Measurements from ENCODE around the gene CEMP1. TPM values are rescaled to one million over a fixed set of nuclear protein-coding genes. Genes with fewer than 3 reads are reported as not detected.
"Not testable (repeated sequence)": the region's sequence is repeated elsewhere in the genome, so short reads cannot be mapped to it uniquely, and the experiment has no call there.

The CEMP1 gene
- total and polyA plus RNA-seq, 5 experiments from 2014 or later, result 0.81 to 6.0 (median 2.1) TPM

DNA sequence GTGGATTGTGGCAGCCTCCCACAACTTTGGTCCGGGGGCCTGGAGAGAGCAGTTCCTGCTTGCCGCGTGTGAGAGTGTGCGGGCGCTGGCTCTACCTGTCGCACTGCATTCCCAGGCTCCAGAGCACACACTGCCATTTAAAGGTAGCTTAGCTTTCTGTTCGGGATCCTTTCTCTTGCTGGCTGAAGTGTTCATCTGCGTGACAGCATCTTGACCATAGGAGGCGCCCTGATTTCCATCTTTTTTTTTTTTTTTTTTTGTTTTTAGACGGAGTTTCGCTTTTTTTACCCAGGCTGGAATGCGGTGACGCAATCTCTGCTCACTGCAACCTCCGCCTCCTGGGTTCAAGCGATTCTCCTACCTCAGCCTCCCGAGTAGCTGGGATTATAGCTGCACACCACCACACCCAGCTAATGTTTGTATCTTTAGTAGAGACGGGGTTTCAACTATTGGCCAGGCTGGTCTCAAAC, 20.2 kb upstream of the CEMP1 start:
- H3K27ac Mint-ChIP-seq, result peak overlapping the region in 1 of 10 donors; percentile 27
- H3K4me1 Mint-ChIP-seq, H3K9me3 Mint-ChIP-seq, H3K36me3 Mint-ChIP-seq, ATAC-seq, H3K27me3 Mint-ChIP-seq, DNase-seq: not testable (repeated sequence)
- POLR2A ChIA-PET, result interaction anchor here (0.6 kb wide), 1 partner anchor 351 kb away, joined by 4 read pairs; no protein-coding TSS in a partner anchor
- H3K4me3 Mint-ChIP-seq, result peak overlapping the region in 1 of 10 donors; percentile 6

DNA sequence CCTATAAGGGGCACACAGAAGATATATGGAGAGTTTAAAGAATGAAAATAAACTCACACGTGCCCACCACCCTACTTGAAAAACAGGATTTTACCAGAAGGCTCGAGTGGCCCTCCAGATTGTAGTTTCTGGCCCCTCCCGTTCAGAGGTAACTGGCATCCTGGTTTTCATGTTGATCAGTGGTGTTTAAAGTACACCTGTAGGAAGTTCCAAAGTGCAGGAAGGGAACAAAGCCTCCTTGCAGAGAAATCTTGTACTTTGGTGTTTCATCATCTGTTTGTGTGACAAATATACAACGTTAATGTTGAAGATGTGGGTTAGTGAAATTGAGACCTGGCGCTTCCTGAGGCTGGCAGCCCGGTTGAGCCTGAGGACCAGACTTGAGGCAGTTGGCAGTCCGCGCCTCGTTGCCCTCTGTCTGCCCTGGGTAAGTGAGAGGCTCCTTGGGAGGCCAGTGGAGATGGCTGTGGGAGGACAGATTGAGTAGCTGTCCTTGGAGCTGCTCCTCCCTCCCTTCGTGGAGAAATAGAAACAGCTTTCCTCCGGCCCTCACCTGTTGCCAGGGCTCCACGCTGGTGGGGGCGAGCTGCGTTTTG, 19.2 kb upstream of the CEMP1 start:
- ATAC-seq, H3K9me3 Mint-ChIP-seq, H3K36me3 Mint-ChIP-seq, H3K4me3 Mint-ChIP-seq, H3K27me3 Mint-ChIP-seq, POLR2A ChIA-PET, DNase-seq, H3K27ac Mint-ChIP-seq: not testable (repeated sequence)
- peaks cover 0 to 11% (median 4%) of the 10 kb centered on the region in 4 donors for H3K4me1 Mint-ChIP-seq

DNA sequence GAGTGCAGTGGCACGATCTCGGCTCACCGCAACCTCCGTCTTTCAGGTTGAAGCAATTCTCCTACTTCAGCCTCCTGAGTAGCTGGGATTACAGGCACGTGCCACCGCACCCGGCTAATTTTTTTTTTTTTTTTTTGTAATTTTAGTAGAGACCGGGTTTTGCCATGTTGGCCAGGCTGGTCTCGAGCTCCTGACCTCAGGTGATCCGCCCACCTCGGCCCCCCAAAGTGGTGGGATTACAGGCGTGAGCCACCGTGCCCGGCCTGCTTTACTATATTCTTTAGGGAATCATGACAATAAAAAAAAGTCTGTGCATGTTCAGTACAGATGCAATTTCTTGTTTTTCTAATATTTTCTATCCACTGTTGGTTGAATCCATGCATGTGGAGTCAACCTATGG, 12.6 kb upstream of the CEMP1 start:
- Mint-ChIP-seq H3K36me3 (peaks cover 0 to 21% (median 0%) of the 10 kb centered on the region in 3 donors), H3K4me3 (peak overlapping the region in 2 of 10 donors; percentile 10 to 11)
- ATAC-seq, result not testable (repeated sequence)

DNA sequence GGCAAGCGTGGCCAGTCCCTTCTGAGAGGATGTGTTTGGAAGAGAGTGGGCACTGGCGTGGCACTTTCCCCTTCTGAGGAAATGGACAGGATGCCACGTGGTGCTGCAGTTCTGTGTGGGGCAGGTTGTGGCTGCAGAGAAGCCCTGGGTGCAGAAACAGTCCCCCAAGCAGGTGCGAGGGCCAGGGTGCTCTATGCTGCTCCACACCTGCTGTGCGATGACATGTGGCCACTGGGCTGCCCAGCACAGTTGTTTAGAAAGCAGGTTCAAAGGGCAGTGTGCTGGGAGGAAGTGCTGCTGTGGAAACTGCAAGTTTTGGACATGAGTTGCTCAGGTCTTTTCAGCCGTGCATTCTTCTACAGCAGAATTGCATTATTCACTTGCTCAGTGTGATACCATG, 10.2 kb upstream of the CEMP1 start:
- DNase-seq, POLR2A ChIA-PET, ATAC-seq, H3K9me3 Mint-ChIP-seq, H3K27me3 Mint-ChIP-seq: not testable (repeated sequence)
- Mint-ChIP-seq H3K36me3 (peaks cover 0 to 21% (median 0%) of the 10 kb centered on the region in 3 donors), H3K4me3 (peak overlapping the region in 9 of 10 donors; percentile 25 to 64 (median 56)), H3K4me1 (peaks cover 21 to 66% (median 48%) of the 10 kb centered on the region in 4 donors), H3K27ac (peak overlapping the region in 6 of 10 donors; percentile 22 to 81 (median 68))

More for the DNA sequence above, 12.6 kb upstream of the CEMP1 start:
- peaks cover 19 to 58% (median 41%) of the 10 kb centered on the region in 4 donors for H3K4me1 Mint-ChIP-seq
- POLR2A ChIA-PET, H3K9me3 Mint-ChIP-seq, H3K27ac Mint-ChIP-seq, H3K27me3 Mint-ChIP-seq, DNase-seq: not testable (repeated sequence)

- H3K27me3 Mint-ChIP-seq, ATAC-seq, DNase-seq, POLR2A ChIA-PET, H3K9me3 Mint-ChIP-seq: not testable (repeated sequence)
- peak overlapping the region in 8 of 10 donors; percentile 11 to 84 (median 71) for H3K27ac Mint-ChIP-seq
- peaks cover 0 to 21% (median 0%) of the 10 kb centered on the region in 3 donors for H3K36me3 Mint-ChIP-seq
- peak overlapping the region; percentile 2 to 64 (median 55) for H3K4me3 Mint-ChIP-seq
- H3K4me1 Mint-ChIP-seq, result peaks cover 21 to 62% (median 51%) of the 10 kb centered on the region in 4 donors
Measured at GRCh38 chr16:2540912-2541311, 9.7 kb upstream of the CEMP1 start.

- not testable (repeated sequence) for ATAC-seq, H3K27me3 Mint-ChIP-seq, H3K9me3 Mint-ChIP-seq
- H3K4me3 Mint-ChIP-seq, result peak overlapping the region in 9 of 10 donors; percentile 65 to 88 (median 82)
- peak overlapping the region in 4 of 10 donors; percentile 43 to 71 (median 55) for H3K27ac Mint-ChIP-seq
- POLR2A ChIA-PET, result interaction anchor here (0.7 kb wide), 1 partner anchor 196 kb away, joined by 3 read pairs; no protein-coding TSS in a partner anchor
- H3K36me3 Mint-ChIP-seq, result peaks cover 0 to 17% (median 0%) of the 10 kb centered on the region in 3 donors
- peak in 1 of 10 donors; percentile 13 for DNase-seq
- H3K4me1 Mint-ChIP-seq, result peaks cover 18 to 58% (median 48%) of the 10 kb centered on the region in 4 donors
Measured at GRCh38 chr16:2539845-2540458, 8.7 kb upstream of the CEMP1 start.

- DNase-seq, H3K27me3 Mint-ChIP-seq, H3K9me3 Mint-ChIP-seq, ATAC-seq: not testable (repeated sequence)
- Mint-ChIP-seq H3K4me3 (peak overlapping the region; percentile 76 to 88 (median 82)), H3K27ac (peak overlapping the region in 5 of 10 donors; percentile 29 to 71 (median 52)), H3K36me3 (peaks cover 0 to 15% (median 0%) of the 10 kb centered on the region in 3 donors), H3K4me1 (peaks cover 18 to 60% (median 46%) of the 10 kb centered on the region in 4 donors)
- POLR2A ChIA-PET, result interaction anchor here (0.7 to 10.6 kb wide), 2 partner anchors 26 to 531 kb away, joined by 3 to 146 read pairs; partner anchors contain the start of gene ATP6V0C
Measured at GRCh38 chr16:2539192-2539844, 8.1 kb upstream of the CEMP1 start.

GRCh38 chr16:2537451-2538379, 6.5 kb upstream of the CEMP1 start, which contains the start of gene PDPK1:
Gene PDPK1, plus strand, starts transcription at chr16:2538021. Its CDS starts 92 bp downstream, at chr16:2538113.
- peaks cover 0 to 3% (median 0%) of the 10 kb centered on the region in 5 donors for H3K27me3 Mint-ChIP-seq
- H3K9me3 Mint-ChIP-seq, result no peaks in the 10 kb centered on the region
- POLR2A ChIA-PET, result interaction anchor here (1.0 to 10.6 kb wide), 6 partner anchors 9 to 573 kb away, joined by 3 to 146 read pairs (median 3); partner anchors contain the start of genes AMDHD2, ATP6V0C and RPS2
- peak; percentile 87 to 96 (median 94) for DNase-seq
- peaks cover 0 to 10% (median 0%) of the 10 kb centered on the region in 3 donors for H3K36me3 Mint-ChIP-seq
- peak; percentile 85 to 86 for ATAC-seq
- H3K27ac Mint-ChIP-seq, result peak within 1 kb of the TSS; percentile 70 to 96 (median 91)
- H3K4me3 Mint-ChIP-seq, result peak within 1 kb of the TSS; percentile 79 to 92 (median 87)
- peaks cover 20 to 68% (median 44%) of the 10 kb centered on the region in 4 donors for H3K4me1 Mint-ChIP-seq

- peaks cover 0 to 2% (median 0%) of the 10 kb centered on the region in 3 donors for H3K36me3 Mint-ChIP-seq
- DNase-seq (no peak), ATAC-seq (no peak)
- peak overlapping the region in 7 of 10 donors; percentile 29 to 89 (median 32) for H3K27ac Mint-ChIP-seq
- no peaks in the 10 kb centered on the region for H3K9me3 Mint-ChIP-seq
- H3K4me3 Mint-ChIP-seq, result peak overlapping the region in 6 of 10 donors; percentile 45 to 68 (median 54)
- H3K4me1 Mint-ChIP-seq, result peaks cover 14 to 57% (median 42%) of the 10 kb centered on the region in 4 donors
- POLR2A ChIA-PET, result interaction anchor here (0.6 to 10.6 kb wide), 2 partner anchors 22 to 514 kb away, joined by 3 to 146 read pairs; partner anchors contain the start of gene ATP6V0C
- H3K27me3 Mint-ChIP-seq, result peaks cover 0 to 3% (median 0%) of the 10 kb centered on the region in 5 donors
Measured at GRCh38 chr16:2535625-2536013, 4.4 kb upstream of the CEMP1 start.

- H3K4me1 Mint-ChIP-seq, result peaks cover 12 to 46% (median 33%) of the 10 kb centered on the region in 4 donors
- POLR2A ChIA-PET, result interaction anchor here (0.7 to 10.6 kb wide), 3 partner anchors 10 to 21 kb away, joined by 3 to 146 read pairs (median 5); partner anchors contain the start of genes AMDHD2 and ATP6V0C
- not testable (repeated sequence) for H3K9me3 Mint-ChIP-seq, ATAC-seq, H3K27me3 Mint-ChIP-seq, H3K36me3 Mint-ChIP-seq, DNase-seq
- H3K27ac Mint-ChIP-seq, result peak overlapping the region in 6 of 10 donors; percentile 61 to 89 (median 81)
- peak overlapping the region in 8 of 10 donors; percentile 55 to 86 (median 64) for H3K4me3 Mint-ChIP-seq
Measured at GRCh38 chr16:2534335-2534734, 3.1 kb upstream of the CEMP1 start.

GRCh38 chr16:2533912-2534311, 2.7 kb upstream of the CEMP1 start:
- H3K4me3 Mint-ChIP-seq, result peak overlapping the region; percentile 44 to 86 (median 64)
- POLR2A ChIA-PET, result interaction anchor here (4.0 to 10.6 kb wide), 2 partner anchors 14 to 20 kb away, joined by 98 to 146 read pairs; partner anchors contain the start of genes AMDHD2 and ATP6V0C
- peaks cover 0 to 3% (median 0%) of the 10 kb centered on the region in 5 donors for H3K27me3 Mint-ChIP-seq
- no peaks in the 10 kb centered on the region for H3K9me3 Mint-ChIP-seq
- ATAC-seq (no peak), DNase-seq (no peak)
- H3K4me1 Mint-ChIP-seq, result peaks cover 11 to 42% (median 29%) of the 10 kb centered on the region in 4 donors
- no peaks in the 10 kb centered on the region for H3K36me3 Mint-ChIP-seq
- H3K27ac Mint-ChIP-seq, result peak overlapping the region; percentile 59 to 92 (median 83)

All from naive thymus-derived CD8-positive, alpha-beta T cell (primary cell).